NCI-H146 (cell line): Measurements from ENCODE around the gene RIPPLY2.

ENCODE experiments used
- DNase-seq: peaks from one replicate; lab custom pipeline; 2025; lab: John Stamatoyannopoulos, UW

Gene RIPPLY2

DNA sequence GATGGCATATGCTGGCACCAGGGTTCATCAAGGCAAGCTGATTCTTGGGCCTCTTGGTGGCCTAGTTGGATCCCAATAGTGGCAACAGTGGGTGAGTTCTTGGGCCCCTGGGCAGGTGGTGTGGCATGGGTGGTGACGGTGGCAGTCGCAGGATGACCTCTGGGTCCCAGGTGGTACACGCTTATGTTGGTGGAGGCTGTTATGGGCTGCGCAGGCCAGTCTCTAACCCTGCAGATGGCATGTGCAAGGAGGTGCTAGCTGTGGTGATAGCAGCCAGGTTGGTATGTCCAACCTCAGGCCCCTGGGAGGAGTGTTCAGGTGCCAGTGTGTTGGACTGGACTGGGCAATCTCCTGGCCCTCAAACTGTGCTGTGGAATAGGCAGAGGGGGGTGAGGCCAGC lies 52.5 kb downstream of the RIPPLY2 start:
- DNase-seq = no peak
